Type B pancreatic cell (in vitro differentiated cells): ENCODE results near the gene KANK4. TPM values are rescaled to one million over a fixed set of nuclear protein-coding genes. Genes with fewer than 3 reads are reported as not detected.

Experiments
- DNase-seq: peaks from one replicate; pipeline ENCODE4 v3.0.0; 2021; ENCODE audit warnings: mixed read lengths; ENCODE audit not compliant: unreplicated experiment; ENCODE audit errors: extremely low spot score
- H3K27ac Mint-ChIP-seq: 2 replicates; pipeline ENCODE4 v1.8.0; 2021; ENCODE audit warnings: mild to moderate bottlenecking, mixed read lengths
- H3K27me3 Mint-ChIP-seq: 2 replicates; pipeline ENCODE4 v1.8.0; 2021; ENCODE audit warnings: mixed read lengths
- H3K36me3 Mint-ChIP-seq: 2 replicates; pipeline ENCODE4 v1.8.0; 2021; ENCODE audit warnings: mixed read lengths
- H3K4me1 Mint-ChIP-seq: one replicate; pipeline ENCODE4 v1.8.0; 2021; ENCODE audit warnings: mixed read lengths; ENCODE audit not compliant: unreplicated experiment
- H3K4me3 Mint-ChIP-seq: 2 replicates; pipeline ENCODE4 v1.8.0; 2021; ENCODE audit warnings: mild to moderate bottlenecking, mixed read lengths
- H3K9me3 Mint-ChIP-seq: 2 replicates; pipeline ENCODE4 v1.8.0; 2021; ENCODE audit warnings: mixed read lengths
- CTCF ChIP-seq: fragments of 200-600 bp; sonication (generic); conservative IDR thresholded peaks from 2 replicates; pipeline ENCODE4 v1.5.0; 2021; ENCODE audit warnings: antibody characterized with exemption, mild to moderate bottlenecking
- total RNA-seq: library from RNA; stranded (reverse); gene quantifications from 2 replicates; pipeline ENCODE4 v1.2.1, GENCODE V29; 2021; ENCODE audit warnings: low replicate concordance

KANK4 gene
- total RNA-seq, 1 donor from 2014 or later: 11.3 TPM

GRCh38 chr1:62285440-62285839 lies 33.8 kb downstream of the KANK4 start:
- Mint-ChIP-seq H3K27ac (no peak overlapping the region), H3K36me3 (peaks cover 4% of the 10 kb centered on the region), H3K4me3 (no peak overlapping the region), H3K9me3 (peaks cover 4% of the 10 kb centered on the region), H3K27me3 (peaks cover 46% of the 10 kb centered on the region), H3K4me1 (peaks cover 64% of the 10 kb centered on the region)
- DNase-seq: no peak
- no peak for TF ChIP-seq CTCF

- DNase-seq: no peak
- Mint-ChIP-seq H3K4me1 (peaks cover 74% of the 10 kb centered on the region), H3K9me3 (peaks cover 4% of the 10 kb centered on the region), H3K27me3 (peaks cover 57% of the 10 kb centered on the region), H3K4me3 (no peak overlapping the region), H3K36me3 (peaks cover 11% of the 10 kb centered on the region), H3K27ac (no peak overlapping the region)
- no peak for TF ChIP-seq CTCF
Measured at GRCh38 chr1:62283986-62284385, 35.2 kb downstream of the KANK4 start.

GRCh38 chr1:62282909-62283755 lies 36.1 kb downstream of the KANK4 start:
- no peak for DNase-seq
- H3K9me3 Mint-ChIP-seq: peaks cover 4% of the 10 kb centered on the region
- H3K4me3 Mint-ChIP-seq: peak overlapping the region; percentile 40
- H3K4me1 Mint-ChIP-seq: peaks cover 72% of the 10 kb centered on the region
- H3K27ac Mint-ChIP-seq: peak overlapping the region; percentile 55
- TF ChIP-seq CTCF: no peak
- H3K27me3 Mint-ChIP-seq: peaks cover 59% of the 10 kb centered on the region
- H3K36me3 Mint-ChIP-seq: peaks cover 15% of the 10 kb centered on the region

GRCh38 chr1:62281922-62282555 lies 37.2 kb downstream of the KANK4 start:
- Mint-ChIP-seq H3K4me3 (no peak overlapping the region), H3K36me3 (peaks cover 20% of the 10 kb centered on the region), H3K27ac (no peak overlapping the region), H3K27me3 (peaks cover 51% of the 10 kb centered on the region), H3K9me3 (peaks cover 6% of the 10 kb centered on the region), H3K4me1 (peaks cover 67% of the 10 kb centered on the region)
- DNase-seq: no peak
- TF ChIP-seq CTCF: no peak

- Mint-ChIP-seq H3K4me3 (no peak overlapping the region), H3K4me1 (peaks cover 57% of the 10 kb centered on the region)
Measured at GRCh38 chr1:62280960-62281465, 38.2 kb downstream of the KANK4 start.

More at GRCh38 chr1:62280960-62281465, 38.2 kb downstream of the KANK4 start:
- no peak for TF ChIP-seq CTCF
- Mint-ChIP-seq H3K36me3 (peaks cover 22% of the 10 kb centered on the region), H3K9me3 (peaks cover 9% of the 10 kb centered on the region), H3K27ac (no peak overlapping the region), H3K27me3 (peaks cover 42% of the 10 kb centered on the region)
- no peak for DNase-seq
